Endodermal cell (in vitro differentiated cells): ENCODE results near the gene SLX9. TPM values are rescaled to one million over a fixed set of nuclear protein-coding genes. Genes with fewer than 3 reads are reported as not detected.

Experiments used
- DNase-seq: peaks from one replicate; pipeline ENCODE4 v3.0.0-alpha.2; 2017
- H3K27ac ChIP-seq: 2 replicates; pipeline ENCODE4 v1.5.1; 2013; ENCODE audit warnings: mild to moderate bottlenecking, low read depth, low read length, moderate library complexity
- H3K27me3 ChIP-seq: 2 replicates; pipeline ENCODE4 v1.6.1; 2013; ENCODE audit warnings: mild to moderate bottlenecking, low read length, moderate library complexity; ENCODE audit not compliant: insufficient read depth, control insufficient read depth, poor library complexity, severe bottlenecking
- H3K36me3 ChIP-seq: 2 replicates; pipeline ENCODE4 v1.7.0; 2013; ENCODE audit warnings: mild to moderate bottlenecking, low read length, moderate library complexity; ENCODE audit not compliant: control insufficient read depth, insufficient read depth
- H3K4me1 ChIP-seq: one replicate; pipeline ENCODE4 v1.7.0; 2013; ENCODE audit warnings: low read length; ENCODE audit not compliant: control insufficient read depth, insufficient read depth
- H3K4me3 ChIP-seq: 2 replicates; pipeline ENCODE4 v1.5.1; 2013; ENCODE audit warnings: mild to moderate bottlenecking, low read length, moderate library complexity
- H3K9ac ChIP-seq: 2 replicates; pipeline ENCODE4 v1.6.1; 2013; ENCODE audit warnings: mild to moderate bottlenecking, low read length, moderate library complexity; ENCODE audit not compliant: poor library complexity, severe bottlenecking; ENCODE audit errors: extremely low read depth
- H3K9me3 ChIP-seq: 2 replicates; pipeline ENCODE4 v1.6.1; 2013; ENCODE audit warnings: mild to moderate bottlenecking, low read length, moderate library complexity; ENCODE audit not compliant: control insufficient read depth
- H3K27ac Mint-ChIP-seq: 2 replicates; pipeline ENCODE4 v1.8.0; 2020; ENCODE audit warnings: mixed read lengths
- H3K27me3 Mint-ChIP-seq: 2 replicates; pipeline ENCODE4 v1.8.0; 2021; ENCODE audit warnings: mild to moderate bottlenecking, mixed read lengths; ENCODE audit not compliant: insufficient read depth
- H3K36me3 Mint-ChIP-seq: 2 replicates; pipeline ENCODE4 v1.8.0; 2020; ENCODE audit warnings: low read depth, mixed read lengths
- H3K4me1 Mint-ChIP-seq: 2 replicates; pipeline ENCODE4 v1.8.0; 2020; ENCODE audit warnings: mixed read lengths
- H3K4me3 Mint-ChIP-seq: 2 replicates; pipeline ENCODE4 v1.8.0; 2020; ENCODE audit warnings: mild to moderate bottlenecking, moderate library complexity, mixed read lengths
- H3K9me3 Mint-ChIP-seq: 2 replicates; pipeline ENCODE4 v1.8.0; 2020; ENCODE audit warnings: mild to moderate bottlenecking, mixed read lengths
- WGBS, 2 experiments: methylation state at CpG; one replicate each; pipeline versions ENCODE4 v1.1.5 to v1.1.7; 2013; ENCODE audit warnings: missing lambda C conversion rate in 2 of 2, mixed read lengths in 1 of 2; ENCODE audit not compliant: insufficient coverage in 1 of 2, insufficient read length in 1 of 2; 5-methylcytosine and 5-hydroxymethylcytosine counted together
- total RNA-seq, 2 donors: library from RNA; stranded (reverse); fragmentation: NEBNext Ultra II Directional in 1 of 2; extraction: Animal tissue kit (Norgen Biotek cat#: 25700) in 1 of 2; gene quantifications; 2 replicates in 1 of 2; 3 replicates in 1 of 2; pipeline ENCODE4 v1.2.1, GENCODE V29; 2021
- TF ChIP-seq, protein P1 (sequence below): fragments of 200-600 bp; sonication (generic); conservative IDR thresholded peaks from 2 replicates; pipeline ENCODE4 v1.5.0; 2021; ENCODE audit warnings: antibody characterized with exemption, mild to moderate bottlenecking

Gene SLX9
- total RNA-seq, 2 donors from 2014 or later = 38.0 to 48.9 TPM

DNA sequence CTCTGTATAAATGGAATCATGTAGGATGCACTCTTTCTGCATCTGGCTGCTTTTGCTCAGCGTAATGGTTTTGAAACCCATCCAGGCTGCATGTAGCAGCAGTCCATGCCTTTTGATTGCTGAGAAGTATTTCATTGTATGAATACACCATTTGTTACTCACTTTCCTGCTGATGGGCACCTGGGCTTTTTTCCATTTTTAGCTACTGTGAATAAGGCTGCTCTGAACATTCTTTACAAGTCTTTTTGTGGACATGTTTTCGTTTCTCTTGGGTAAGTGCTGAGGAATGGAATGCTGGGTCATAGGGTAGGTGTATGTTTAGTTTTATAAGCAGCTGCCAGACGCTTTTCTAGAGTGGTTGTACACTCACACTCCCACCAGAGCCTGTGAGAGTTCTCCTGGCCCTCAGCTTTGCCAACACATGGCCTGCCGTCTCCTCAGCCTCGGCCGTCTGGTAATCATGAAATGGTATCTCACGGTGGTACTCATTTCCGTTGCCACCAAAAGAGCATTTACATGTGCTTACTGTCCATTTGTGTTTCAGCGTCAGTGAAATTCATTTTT, 22.7 kb downstream of the SLX9 start:
- Mint-ChIP-seq H3K27ac (peak overlapping the region; percentile 39), H3K36me3 (peaks cover 55% of the 10 kb centered on the region), H3K9me3 (no peaks in the 10 kb centered on the region), H3K4me3 (no peak overlapping the region), H3K4me1 (peaks cover 4% of the 10 kb centered on the region), H3K27me3 (no peaks in the 10 kb centered on the region)
- Histone ChIP-seq H3K27ac (no peak overlapping the region), H3K9ac (no peak overlapping the region), H3K36me3 (peaks cover 67% of the 10 kb centered on the region), H3K4me1 (no peaks in the 10 kb centered on the region), H3K4me3 (no peak overlapping the region), H3K27me3 (no peaks in the 10 kb centered on the region), H3K9me3 (no peaks in the 10 kb centered on the region)
- WGBS, 2 experiments = 96% methylated on average over 9 of the region's 9 CpGs
- TF ChIP-seq, protein P1, sequence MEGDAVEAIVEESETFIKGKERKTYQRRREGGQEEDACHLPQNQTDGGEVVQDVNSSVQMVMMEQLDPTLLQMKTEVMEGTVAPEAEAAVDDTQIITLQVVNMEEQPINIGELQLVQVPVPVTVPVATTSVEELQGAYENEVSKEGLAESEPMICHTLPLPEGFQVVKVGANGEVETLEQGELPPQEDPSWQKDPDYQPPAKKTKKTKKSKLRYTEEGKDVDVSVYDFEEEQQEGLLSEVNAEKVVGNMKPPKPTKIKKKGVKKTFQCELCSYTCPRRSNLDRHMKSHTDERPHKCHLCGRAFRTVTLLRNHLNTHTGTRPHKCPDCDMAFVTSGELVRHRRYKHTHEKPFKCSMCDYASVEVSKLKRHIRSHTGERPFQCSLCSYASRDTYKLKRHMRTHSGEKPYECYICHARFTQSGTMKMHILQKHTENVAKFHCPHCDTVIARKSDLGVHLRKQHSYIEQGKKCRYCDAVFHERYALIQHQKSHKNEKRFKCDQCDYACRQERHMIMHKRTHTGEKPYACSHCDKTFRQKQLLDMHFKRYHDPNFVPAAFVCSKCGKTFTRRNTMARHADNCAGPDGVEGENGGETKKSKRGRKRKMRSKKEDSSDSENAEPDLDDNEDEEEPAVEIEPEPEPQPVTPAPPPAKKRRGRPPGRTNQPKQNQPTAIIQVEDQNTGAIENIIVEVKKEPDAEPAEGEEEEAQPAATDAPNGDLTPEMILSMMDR = no peak
- DNase-seq = no peak

DNA sequence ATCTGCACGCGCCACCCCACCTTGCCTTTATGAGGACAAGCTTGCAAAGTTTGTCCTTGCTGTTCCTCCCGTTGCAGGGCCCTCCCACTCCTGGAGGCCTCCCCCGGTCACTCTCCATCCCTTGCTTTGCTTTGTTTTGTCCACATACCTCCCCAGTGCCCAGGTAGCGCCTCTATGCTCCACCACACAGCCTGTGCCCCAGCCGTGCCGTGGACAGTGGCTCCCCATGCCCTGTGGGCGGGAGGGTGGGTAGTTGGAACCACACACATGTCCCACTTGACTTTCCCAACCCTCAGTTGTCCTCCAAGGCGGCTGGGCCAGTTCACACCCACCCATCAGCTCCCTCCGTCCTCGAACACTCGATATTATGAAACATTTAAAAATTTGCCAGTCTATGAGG, 24.6 kb downstream of the SLX9 start:
- TF ChIP-seq, protein P1 = no peak
- no peak overlapping the region for H3K4me3 Mint-ChIP-seq
- 94 to 95% methylated on average over 7 to 12 of the region's 12 CpGs for WGBS, 2 experiments

DNA sequence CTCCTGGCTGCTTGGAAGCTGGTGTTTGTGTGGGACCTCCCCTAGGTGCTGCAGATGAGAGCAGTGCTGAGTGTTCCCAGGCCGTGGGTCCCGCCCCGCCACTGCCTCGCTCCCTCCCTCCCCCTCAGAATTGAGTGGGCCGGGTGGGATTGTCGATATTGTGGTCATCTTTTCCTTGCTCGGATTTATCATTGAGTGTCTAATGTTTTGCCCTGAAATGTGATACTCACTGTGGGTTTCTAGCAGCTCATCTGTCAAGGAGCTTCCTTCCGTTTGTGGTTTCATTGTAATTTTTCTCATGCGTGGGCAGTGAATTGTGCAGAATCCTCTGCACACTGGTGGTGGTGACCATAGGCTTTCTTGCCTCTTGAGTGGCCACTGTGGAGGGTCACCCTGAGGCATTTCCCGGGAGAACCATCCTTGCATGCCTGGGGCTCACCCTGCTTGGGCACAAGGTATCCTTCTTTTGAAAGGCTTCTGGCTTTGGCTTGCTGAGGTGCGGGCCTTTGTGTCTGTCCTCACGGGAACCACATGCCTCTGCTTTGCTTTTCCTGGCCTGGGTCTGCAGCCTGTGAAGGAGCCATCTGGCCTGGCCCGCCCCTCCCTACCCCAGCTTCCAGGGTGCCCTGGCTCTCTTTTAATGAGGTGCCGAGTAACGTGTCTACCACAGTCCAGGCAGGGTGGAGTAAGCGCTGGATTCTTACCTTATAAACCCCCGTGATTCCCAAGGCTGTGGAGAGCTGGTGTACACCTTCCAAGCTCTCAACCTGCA, 25.6 kb downstream of the SLX9 start:
- Histone ChIP-seq H3K27me3 (no peaks in the 10 kb centered on the region), H3K27ac (no peak overlapping the region), H3K4me3 (no peak overlapping the region), H3K4me1 (no peaks in the 10 kb centered on the region), H3K36me3 (peaks cover 58% of the 10 kb centered on the region), H3K9ac (no peak overlapping the region), H3K9me3 (no peaks in the 10 kb centered on the region)
- Mint-ChIP-seq H3K9me3 (no peaks in the 10 kb centered on the region), H3K4me1 (no peaks in the 10 kb centered on the region), H3K36me3 (peaks cover 66% of the 10 kb centered on the region), H3K27ac (no peak overlapping the region), H3K4me3 (no peak overlapping the region), H3K27me3 (no peaks in the 10 kb centered on the region)
- TF ChIP-seq, protein P1 = no peak
- WGBS, 2 experiments = 94% methylated on average over 8 to 17 of the region's 17 CpGs
- DNase-seq = no peak

More for the DNA sequence above, 24.6 kb downstream of the SLX9 start:
- H3K9me3 Mint-ChIP-seq = no peaks in the 10 kb centered on the region
- no peaks in the 10 kb centered on the region for H3K27me3 Mint-ChIP-seq
- H3K27ac Mint-ChIP-seq = peak overlapping the region; percentile 80
- no peaks in the 10 kb centered on the region for H3K27me3 ChIP-seq
- H3K4me1 Mint-ChIP-seq = no peaks in the 10 kb centered on the region
- no peak overlapping the region for H3K4me3 ChIP-seq
- H3K9me3 ChIP-seq = no peaks in the 10 kb centered on the region
- H3K4me1 ChIP-seq = no peaks in the 10 kb centered on the region
- H3K36me3 ChIP-seq = peaks cover 64% of the 10 kb centered on the region
- no peak overlapping the region for H3K9ac ChIP-seq
- H3K36me3 Mint-ChIP-seq = peaks cover 61% of the 10 kb centered on the region
- no peak for DNase-seq
- H3K27ac ChIP-seq = no peak overlapping the region
